ENCODE measurements around the gene PABPC4L. TPM values are rescaled to one million over a fixed set of nuclear protein-coding genes. Genes with fewer than 3 reads are reported as not detected.

The PABPC4L gene
- total and polyA plus RNA-seq, 4 donors: 0.18 to 10.0 (median 0.46) TPM

DNA sequence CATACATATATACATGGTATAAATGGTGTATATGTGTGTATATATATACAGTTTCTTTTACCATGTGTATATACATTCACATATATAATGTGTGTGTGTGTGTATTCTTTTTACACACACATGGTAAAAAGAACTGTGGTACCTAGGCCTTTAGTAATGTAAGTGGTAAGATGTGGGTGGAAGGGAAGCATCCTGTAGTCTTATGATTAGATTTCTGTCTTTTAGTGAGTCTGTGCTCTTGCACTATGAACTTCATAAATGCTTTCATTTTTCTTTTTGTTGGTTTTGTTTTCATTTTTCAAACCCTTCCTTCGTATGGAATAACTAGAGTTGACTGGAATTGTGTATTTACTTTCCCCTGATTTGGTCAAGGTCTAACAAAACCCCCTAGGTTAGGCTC lies 12.1 kb downstream of the PABPC4L start:
- H3K4me3 ChIP-seq: no peak overlapping the region
- TF ChIP-seq, protein P1, sequence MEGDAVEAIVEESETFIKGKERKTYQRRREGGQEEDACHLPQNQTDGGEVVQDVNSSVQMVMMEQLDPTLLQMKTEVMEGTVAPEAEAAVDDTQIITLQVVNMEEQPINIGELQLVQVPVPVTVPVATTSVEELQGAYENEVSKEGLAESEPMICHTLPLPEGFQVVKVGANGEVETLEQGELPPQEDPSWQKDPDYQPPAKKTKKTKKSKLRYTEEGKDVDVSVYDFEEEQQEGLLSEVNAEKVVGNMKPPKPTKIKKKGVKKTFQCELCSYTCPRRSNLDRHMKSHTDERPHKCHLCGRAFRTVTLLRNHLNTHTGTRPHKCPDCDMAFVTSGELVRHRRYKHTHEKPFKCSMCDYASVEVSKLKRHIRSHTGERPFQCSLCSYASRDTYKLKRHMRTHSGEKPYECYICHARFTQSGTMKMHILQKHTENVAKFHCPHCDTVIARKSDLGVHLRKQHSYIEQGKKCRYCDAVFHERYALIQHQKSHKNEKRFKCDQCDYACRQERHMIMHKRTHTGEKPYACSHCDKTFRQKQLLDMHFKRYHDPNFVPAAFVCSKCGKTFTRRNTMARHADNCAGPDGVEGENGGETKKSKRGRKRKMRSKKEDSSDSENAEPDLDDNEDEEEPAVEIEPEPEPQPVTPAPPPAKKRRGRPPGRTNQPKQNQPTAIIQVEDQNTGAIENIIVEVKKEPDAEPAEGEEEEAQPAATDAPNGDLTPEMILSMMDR (IDR thresholded peaks at IDR 0.05; ENCODE audit: control extremely low read depth, extremely low read depth): no peak
- H3K27ac ChIP-seq (ENCODE audit: low read depth in 1 of 2, low read length in 1 of 2): no peak overlapping the region
- no peak for DNase-seq
- H3K9me3 ChIP-seq (ENCODE audit: control insufficient read depth in 4 of 4, insufficient read depth in 3 of 4, low read length in 3 of 4): no peaks in the 10 kb centered on the region
- H3K27me3 ChIP-seq (ENCODE audit: control insufficient read depth in 3 of 3, insufficient read depth in 3 of 3, low read length in 2 of 3): no peaks in the 10 kb centered on the region
- no peak overlapping the region for H3K9ac ChIP-seq (ENCODE audit: insufficient read depth in 1 of 2, low read length in 2 of 2)
- ATAC-seq (ENCODE audit: insufficient read depth, low FRiP score): no peak
- no peaks in the 10 kb centered on the region for H3K36me3 ChIP-seq (ENCODE audit: control insufficient read depth in 4 of 4, insufficient read depth in 4 of 4, low read length in 4 of 4)
- WGBS, 2 donors: 59 to 61% methylated on average over 1 of the region's 1 CpG
- H3K4me1 ChIP-seq (ENCODE audit: control insufficient read depth in 5 of 5, insufficient read depth in 5 of 5, low read length in 5 of 5): no peaks in the 10 kb centered on the region

- no peak for DNase-seq
- Histone ChIP-seq H3K36me3 (ENCODE audit: control insufficient read depth in 4 of 4, insufficient read depth in 4 of 4, low read length in 4 of 4) (no peaks in the 10 kb centered on the region), H3K27me3 (ENCODE audit: control insufficient read depth in 3 of 3, insufficient read depth in 3 of 3, low read length in 2 of 3) (no peaks in the 10 kb centered on the region), H3K4me3 (no peak overlapping the region), H3K4me1 (ENCODE audit: control insufficient read depth in 5 of 5, insufficient read depth in 5 of 5, low read length in 5 of 5) (no peaks in the 10 kb centered on the region), H3K9me3 (ENCODE audit: control insufficient read depth in 4 of 4, insufficient read depth in 3 of 4, low read length in 3 of 4) (peaks cover 0 to 11% (median 3%) of the 10 kb centered on the region in 4 donors), H3K27ac (ENCODE audit: low read depth in 1 of 2, low read length in 1 of 2) (no peak overlapping the region), H3K9ac (ENCODE audit: insufficient read depth in 1 of 2, low read length in 2 of 2) (no peak overlapping the region)
- TF ChIP-seq, protein P1 (IDR thresholded peaks at IDR 0.05; ENCODE audit: control extremely low read depth, extremely low read depth): no peak
- no peak for ATAC-seq (ENCODE audit: insufficient read depth, low FRiP score)
Observed at GRCh38 chr4:134178706-134179105, 22.9 kb downstream of the PABPC4L start.

DNA sequence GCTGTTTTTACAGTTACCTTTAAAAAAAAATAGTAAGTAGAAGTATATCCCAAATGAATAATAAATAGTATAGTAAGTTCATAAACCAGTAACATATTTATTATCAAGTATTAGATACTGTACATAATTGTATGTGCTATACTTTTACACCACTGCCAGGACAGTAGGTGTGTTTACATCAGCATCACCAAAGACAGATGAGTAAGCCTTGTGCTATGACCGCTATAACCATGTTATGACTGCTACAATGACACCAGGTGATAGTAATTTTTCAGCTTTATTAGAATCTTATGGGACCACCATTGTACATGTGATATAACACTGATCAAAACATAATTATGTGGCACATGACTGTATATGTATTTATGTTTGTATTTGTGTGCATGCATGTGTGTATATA lies 27.3 kb downstream of the PABPC4L start:
- Histone ChIP-seq H3K4me3 (no peak overlapping the region), H3K9me3 (ENCODE audit: control insufficient read depth in 4 of 4, insufficient read depth in 3 of 4, low read length in 3 of 4) (peaks cover 0 to 6% (median 4%) of the 10 kb centered on the region in 4 donors), H3K27ac (ENCODE audit: low read depth in 1 of 2, low read length in 1 of 2) (no peak overlapping the region), H3K27me3 (ENCODE audit: control insufficient read depth in 3 of 3, insufficient read depth in 3 of 3, low read length in 2 of 3) (no peaks in the 10 kb centered on the region), H3K36me3 (ENCODE audit: control insufficient read depth in 4 of 4, insufficient read depth in 4 of 4, low read length in 4 of 4) (no peaks in the 10 kb centered on the region), H3K4me1 (ENCODE audit: control insufficient read depth in 5 of 5, insufficient read depth in 5 of 5, low read length in 5 of 5) (no peaks in the 10 kb centered on the region), H3K9ac (ENCODE audit: insufficient read depth in 1 of 2, low read length in 2 of 2) (no peak overlapping the region)
- WGBS, 2 donors: 88 to 93% methylated on average over 1 of the region's 1 CpG
- no peak for DNase-seq
- TF ChIP-seq, protein P1 (IDR thresholded peaks at IDR 0.05; ENCODE audit: control extremely low read depth, extremely low read depth): no peak
- ATAC-seq (ENCODE audit: insufficient read depth, low FRiP score): no peak

DNA sequence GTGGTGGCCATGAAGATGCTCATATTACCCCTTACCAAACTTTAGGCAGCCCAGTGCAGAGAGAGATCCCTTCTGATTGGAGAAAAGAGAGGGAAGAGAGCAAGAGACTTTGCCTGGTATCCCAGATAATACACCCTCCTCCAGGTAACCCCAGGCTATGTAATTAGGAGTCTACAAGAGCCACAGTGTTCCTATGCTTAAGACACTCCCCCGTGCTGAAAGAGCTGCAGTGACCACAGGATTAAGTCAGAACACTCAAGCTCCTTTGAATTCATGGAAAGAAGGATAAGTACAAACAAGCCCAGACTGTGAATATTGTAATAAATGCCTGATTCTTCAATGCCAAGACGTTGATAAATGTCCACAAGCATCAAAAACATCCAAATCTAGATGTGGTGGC lies 41.4 kb downstream of the PABPC4L start:
- H3K4me3 ChIP-seq: no peak overlapping the region
- H3K9ac ChIP-seq (ENCODE audit: insufficient read depth in 1 of 2, low read length in 2 of 2): no peak overlapping the region
- peaks cover 0 to 2% (median 0%) of the 10 kb centered on the region in 4 donors for H3K9me3 ChIP-seq (ENCODE audit: control insufficient read depth in 4 of 4, insufficient read depth in 3 of 4, low read length in 3 of 4)
- no peak overlapping the region for H3K27ac ChIP-seq (ENCODE audit: low read depth in 1 of 2, low read length in 1 of 2)
- WGBS, 2 donors: 33 to 69% methylated on average over 2 of the region's 2 CpGs
- no peaks in the 10 kb centered on the region for H3K36me3 ChIP-seq (ENCODE audit: control insufficient read depth in 4 of 4, insufficient read depth in 4 of 4, low read length in 4 of 4)
- DNase-seq: no peak
- H3K27me3 ChIP-seq (ENCODE audit: control insufficient read depth in 3 of 3, insufficient read depth in 3 of 3, low read length in 2 of 3): no peaks in the 10 kb centered on the region
- TF ChIP-seq, protein P1 (IDR thresholded peaks at IDR 0.05; ENCODE audit: control extremely low read depth, extremely low read depth): no peak
- no peaks in the 10 kb centered on the region for H3K4me1 ChIP-seq (ENCODE audit: control insufficient read depth in 5 of 5, insufficient read depth in 5 of 5, low read length in 5 of 5)
- ATAC-seq (ENCODE audit: insufficient read depth, low FRiP score): no peak

All from lung (tissue), 12 donors.